Measurements from ENCODE around the gene B3GALT2. TPM values are rescaled to one million over a fixed set of nuclear protein-coding genes. Genes with fewer than 3 reads are reported as not detected.
A peak's percentile ranks its signal among the peaks of the same experiment; 100 is the strongest.
"Not testable (repeated sequence)": the region's sequence is repeated elsewhere in the genome, so short reads cannot be mapped to it uniquely, and the experiment has no call there.

B3GALT2 gene
- not detected for total RNA-seq
- 1.8 TPM for polyA plus RNA-seq (2013, experiment 1 of 2)
- 2.2 TPM for polyA plus RNA-seq (2013, experiment 2 of 2)
- long read RNA-seq, experiment 1 = 0 reads
- long read RNA-seq, experiment 2 = 0 reads
- long read RNA-seq, experiment 3 = 0 reads
- long read RNA-seq, experiment 4 = 0 reads

GRCh38 chr1:193185901-193186731, at the start of gene B3GALT2:
TSS of gene B3GALT2 (minus strand) at chr1:193186613. CDS start at chr1:193181562, 5,051 bp downstream.
- peaks cover 7% of the 10 kb centered on the region for H3K9me3 ChIP-seq (ENCODE audit: control insufficient read depth, low read length)
- H3K4me3 ChIP-seq (ENCODE audit: low read length) = no peak within 1 kb of the TSS
- H3K4me1 ChIP-seq (ENCODE audit: control insufficient read depth, insufficient read depth, low read length) = peaks cover 3% of the 10 kb centered on the region
- peaks cover 11% of the 10 kb centered on the region for H3K9me3 Mint-ChIP-seq
- no peaks in the 10 kb centered on the region for H3K27me3 Mint-ChIP-seq (ENCODE audit: insufficient read depth)
- H3K27ac ChIP-seq (ENCODE audit: low read depth, low read length) = peak within 1 kb of the TSS; percentile 89
- H3K27me3 ChIP-seq (ENCODE audit: control insufficient read depth, insufficient read depth, low read length, poor library complexity, severe bottlenecking) = no peaks in the 10 kb centered on the region
- H3K36me3 Mint-ChIP-seq (ENCODE audit: low read depth) = peaks cover 10% of the 10 kb centered on the region
- TF ChIP-seq, protein P1, sequence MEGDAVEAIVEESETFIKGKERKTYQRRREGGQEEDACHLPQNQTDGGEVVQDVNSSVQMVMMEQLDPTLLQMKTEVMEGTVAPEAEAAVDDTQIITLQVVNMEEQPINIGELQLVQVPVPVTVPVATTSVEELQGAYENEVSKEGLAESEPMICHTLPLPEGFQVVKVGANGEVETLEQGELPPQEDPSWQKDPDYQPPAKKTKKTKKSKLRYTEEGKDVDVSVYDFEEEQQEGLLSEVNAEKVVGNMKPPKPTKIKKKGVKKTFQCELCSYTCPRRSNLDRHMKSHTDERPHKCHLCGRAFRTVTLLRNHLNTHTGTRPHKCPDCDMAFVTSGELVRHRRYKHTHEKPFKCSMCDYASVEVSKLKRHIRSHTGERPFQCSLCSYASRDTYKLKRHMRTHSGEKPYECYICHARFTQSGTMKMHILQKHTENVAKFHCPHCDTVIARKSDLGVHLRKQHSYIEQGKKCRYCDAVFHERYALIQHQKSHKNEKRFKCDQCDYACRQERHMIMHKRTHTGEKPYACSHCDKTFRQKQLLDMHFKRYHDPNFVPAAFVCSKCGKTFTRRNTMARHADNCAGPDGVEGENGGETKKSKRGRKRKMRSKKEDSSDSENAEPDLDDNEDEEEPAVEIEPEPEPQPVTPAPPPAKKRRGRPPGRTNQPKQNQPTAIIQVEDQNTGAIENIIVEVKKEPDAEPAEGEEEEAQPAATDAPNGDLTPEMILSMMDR (conservative IDR thresholded peaks at IDR 0.05) = no peak
- no peak within 1 kb of the TSS for H3K4me3 Mint-ChIP-seq
- DNase-seq = no peak
- WGBS, 2 experiments (ENCODE audit: insufficient coverage in 1 of 2, insufficient read length in 1 of 2) = 66 to 84% methylated on average over 11 to 13 of the region's 13 CpGs
- no peak within 1 kb of the TSS for H3K27ac Mint-ChIP-seq
- H3K36me3 ChIP-seq (ENCODE audit: control insufficient read depth, insufficient read depth, low read length) = no peaks in the 10 kb centered on the region
- H3K9ac ChIP-seq (ENCODE audit: extremely low read depth, low read length, poor library complexity, severe bottlenecking) = no peak within 1 kb of the TSS
- peaks cover 20% of the 10 kb centered on the region for H3K4me1 Mint-ChIP-seq

GRCh38 chr1:193234530-193234929, 48.1 kb upstream of the B3GALT2 start:
- Histone ChIP-seq H3K4me3 (ENCODE audit: low read length) (no peak overlapping the region), H3K9me3 (ENCODE audit: control insufficient read depth, low read length) (peaks cover 34% of the 10 kb centered on the region), H3K27ac (ENCODE audit: low read depth, low read length) (no peak overlapping the region), H3K27me3 (ENCODE audit: control insufficient read depth, insufficient read depth, low read length, poor library complexity, severe bottlenecking) (no peaks in the 10 kb centered on the region), H3K4me1 (ENCODE audit: control insufficient read depth, insufficient read depth, low read length) (no peaks in the 10 kb centered on the region), H3K36me3 (ENCODE audit: control insufficient read depth, insufficient read depth, low read length) (peaks cover 52% of the 10 kb centered on the region), H3K9ac (ENCODE audit: extremely low read depth, low read length, poor library complexity, severe bottlenecking) (no peak overlapping the region)
- no peak for DNase-seq
- 95% methylated on average over 1 of the region's 1 CpG; no CpG with 5 or more reads in 1 of the 2 experiments for WGBS, 2 experiments (ENCODE audit: insufficient coverage in 1 of 2, insufficient read length in 1 of 2)
- H3K27me3 Mint-ChIP-seq (ENCODE audit: insufficient read depth) = no peaks in the 10 kb centered on the region
- no peak overlapping the region for H3K4me3 Mint-ChIP-seq
- TF ChIP-seq, protein P1 (conservative IDR thresholded peaks at IDR 0.05) = no peak
- peaks cover 29% of the 10 kb centered on the region for H3K9me3 Mint-ChIP-seq
- no peak overlapping the region for H3K27ac Mint-ChIP-seq
- no peaks in the 10 kb centered on the region for H3K4me1 Mint-ChIP-seq
- peaks cover 49% of the 10 kb centered on the region for H3K36me3 Mint-ChIP-seq (ENCODE audit: low read depth)

DNA sequence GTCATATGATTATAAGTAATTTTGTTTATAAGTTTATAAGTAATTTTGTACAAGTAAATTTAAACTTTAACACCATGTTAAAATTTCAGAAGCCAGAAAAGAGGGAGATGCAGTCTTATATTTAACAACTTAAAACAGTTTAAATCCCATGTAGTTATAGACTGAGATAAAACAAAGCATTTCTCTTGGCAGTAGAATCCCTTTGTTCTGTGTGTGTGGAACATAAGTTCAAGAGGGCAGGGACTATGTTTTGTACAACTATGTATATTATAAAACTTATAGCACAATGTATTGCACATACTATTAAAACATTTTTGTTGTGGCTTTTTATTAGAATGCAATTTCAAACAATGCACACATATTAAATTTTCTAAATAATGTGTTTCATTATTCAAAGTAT, 44.7 kb upstream of the B3GALT2 start:
- H3K9ac ChIP-seq (ENCODE audit: extremely low read depth, low read length, poor library complexity, severe bottlenecking); H3K4me3 ChIP-seq (ENCODE audit: low read length); H3K27me3 Mint-ChIP-seq (ENCODE audit: insufficient read depth); H3K4me1 Mint-ChIP-seq; H3K9me3 ChIP-seq (ENCODE audit: control insufficient read depth, low read length); H3K27me3 ChIP-seq (ENCODE audit: control insufficient read depth, insufficient read depth, low read length, poor library complexity, severe bottlenecking); H3K9me3 Mint-ChIP-seq; H3K4me3 Mint-ChIP-seq; H3K4me1 ChIP-seq (ENCODE audit: control insufficient read depth, insufficient read depth, low read length); H3K27ac Mint-ChIP-seq; H3K27ac ChIP-seq (ENCODE audit: low read depth, low read length); DNase-seq: not testable (repeated sequence)
- H3K36me3 ChIP-seq (ENCODE audit: control insufficient read depth, insufficient read depth, low read length) = peaks cover 37% of the 10 kb centered on the region
- peaks cover 26% of the 10 kb centered on the region for H3K36me3 Mint-ChIP-seq (ENCODE audit: low read depth)

Measured in endodermal cell (in vitro differentiated cells).